Colonic mucosa (tissue), 4 donors: ENCODE results near the gene CYP27A1. TPM values are rescaled to one million over a fixed set of nuclear protein-coding genes. Genes with fewer than 3 reads are reported as not detected.
"Not testable (repeated sequence)": the region's sequence is repeated elsewhere in the genome, so short reads cannot be mapped to it uniquely, and the experiment has no call there.

Experiments used
- DNase-seq: peaks from one replicate; pipeline ENCODE4 v3.0.0-alpha.2; 2020
- H3K27ac ChIP-seq: fragments of 200-600 bp; one replicate; pipeline ENCODE4 v1.8.0; 2021
- H3K27me3 ChIP-seq: fragments of 200-600 bp; one replicate; pipeline ENCODE4 v1.8.0; 2021
- H3K36me3 ChIP-seq: fragments of 200-600 bp; one replicate; pipeline ENCODE4 v1.8.0; 2021
- H3K4me1 ChIP-seq: fragments of 200-600 bp; one replicate; pipeline ENCODE4 v1.8.0; 2021; ENCODE audit warnings: mild to moderate bottlenecking
- H3K4me3 ChIP-seq: fragments of 200-600 bp; one replicate; pipeline ENCODE4 v1.8.0; 2021
- H3K9ac ChIP-seq, 2 donors: one replicate each; pipeline ENCODE4 v1.7.0; 2013; ENCODE audit warnings: control low read depth in 2 of 2, low read depth in 2 of 2, low read length in 2 of 2
- H3K9me3 ChIP-seq: fragments of 200-600 bp; one replicate; pipeline ENCODE4 v1.8.0; 2021
- CTCF ChIP-seq: fragments of 200-600 bp; IDR thresholded peaks from one replicate; pipeline ENCODE4 v1.8.0; 2022; ENCODE audit warnings: antibody characterized with exemption, mild to moderate bottlenecking
- intact Hi-C: fragments of 100-400 bp; cut with DNase I; formaldehyde crosslinking; loops from one replicate; pipeline ENCODE4 v1.14.1; 2022
- total RNA-seq, 2 donors: library from RNA; stranded (reverse); fragmentation: NEBNext Ultra II Directional in 1 of 2; extraction: Animal tissue kit (Norgen Biotek cat#: 25700) in 1 of 2; gene quantifications; one replicate each; pipeline ENCODE4 v1.2.1, GENCODE V29; 2021
- donor health status: healthy.
- donor health status: DM: no; HTN: no; CAD: no.
- donor health status: DM: no; HTN: no; CAD: no.

CYP27A1 gene
- total RNA-seq, 2 donors from 2014 or later: 21.7 to 54.0 TPM

GRCh38 chr2:218755567-218756404 is 26.2 kb upstream of the CYP27A1 start:
- no peak overlapping the region for H3K9ac ChIP-seq
- no peak for DNase-seq
- intact Hi-C loops: no loop called here
- no peak for TF ChIP-seq CTCF
- H3K27me3 ChIP-seq: no peaks in the 10 kb centered on the region
- H3K36me3 ChIP-seq: peaks cover 12% of the 10 kb centered on the region
- H3K27ac ChIP-seq: no peak overlapping the region
- no peaks in the 10 kb centered on the region for H3K9me3 ChIP-seq
- H3K4me3 ChIP-seq: no peak overlapping the region
- H3K4me1 ChIP-seq: no peaks in the 10 kb centered on the region

- no peaks in the 10 kb centered on the region for H3K4me1 ChIP-seq
- H3K27ac ChIP-seq: no peak overlapping the region
- peaks cover 12% of the 10 kb centered on the region for H3K36me3 ChIP-seq
- no peak overlapping the region for H3K4me3 ChIP-seq
- no peak for TF ChIP-seq CTCF
- H3K27me3 ChIP-seq: no peaks in the 10 kb centered on the region
- no peaks in the 10 kb centered on the region for H3K9me3 ChIP-seq
- intact Hi-C loops: no loop called here
- no peak overlapping the region for H3K9ac ChIP-seq
- DNase-seq: no peak
Measured at GRCh38 chr2:218756599-218757377, 25.2 kb upstream of the CYP27A1 start.

- H3K36me3 ChIP-seq: no peaks in the 10 kb centered on the region
- H3K9ac ChIP-seq: no peak overlapping the region
- no peak for DNase-seq
- TF ChIP-seq CTCF: no peak
- intact Hi-C loops: no loop called here
- no peaks in the 10 kb centered on the region for H3K27me3 ChIP-seq
- H3K9me3 ChIP-seq: no peaks in the 10 kb centered on the region
- H3K4me1 ChIP-seq: no peaks in the 10 kb centered on the region
- no peak overlapping the region for H3K4me3 ChIP-seq
- no peak overlapping the region for H3K27ac ChIP-seq
Measured at GRCh38 chr2:218761795-218762194, 20.2 kb upstream of the CYP27A1 start.

GRCh38 chr2:218772759-218773158 is 9.2 kb upstream of the CYP27A1 start:
- DNase-seq, intact Hi-C loops, H3K36me3 ChIP-seq, H3K9me3 ChIP-seq, H3K4me1 ChIP-seq, H3K27me3 ChIP-seq, H3K9ac ChIP-seq, H3K27ac ChIP-seq, H3K4me3 ChIP-seq: not testable (repeated sequence)

GRCh38 chr2:218773881-218774280 is 8.1 kb upstream of the CYP27A1 start:
- TF ChIP-seq CTCF: no peak
- Histone ChIP-seq H3K36me3 (no peaks in the 10 kb centered on the region), H3K9ac (no peak overlapping the region), H3K4me1 (no peaks in the 10 kb centered on the region), H3K9me3 (no peaks in the 10 kb centered on the region), H3K4me3 (no peak overlapping the region), H3K27ac (no peak overlapping the region), H3K27me3 (no peaks in the 10 kb centered on the region)
- intact Hi-C loops: no loop called here
- no peak for DNase-seq

GRCh38 chr2:218776488-218776887 is 5.5 kb upstream of the CYP27A1 start:
- no peaks in the 10 kb centered on the region for H3K4me1 ChIP-seq
- H3K4me3 ChIP-seq: no peak overlapping the region
- no peak overlapping the region for H3K27ac ChIP-seq
- DNase-seq: no peak
- no peaks in the 10 kb centered on the region for H3K27me3 ChIP-seq
- no peak for TF ChIP-seq CTCF
- no peaks in the 10 kb centered on the region for H3K36me3 ChIP-seq
- no peaks in the 10 kb centered on the region for H3K9me3 ChIP-seq
- no peak overlapping the region for H3K9ac ChIP-seq
- intact Hi-C loops: no loop called here
